ENCODE data around the gene KRT79.

- TF ChIP-seq FOSL2 (IDR thresholded peaks at IDR 0.05; ENCODE audit: borderline replicate concordance, low read depth) (no peak), USF2 (IDR thresholded peaks at IDR 0.05; ENCODE audit: borderline replicate concordance, low read depth, low read length) (no peak), CTCF (IDR thresholded peaks at IDR 0.05) (no peak), CHD2 (IDR thresholded peaks at IDR 0.05; ENCODE audit: low read length, partially characterized antibody) (no peak), ZBTB33 (IDR thresholded peaks at IDR 0.05; ENCODE audit: borderline replicate concordance, low read depth) (no peak)
These were observed 41.7 kb downstream of the KRT79 start for GRCh38 chr12:52792185-52793029.

All from SK-N-SH (cell line).